HG03469 (cell line): ENCODE measurements around the gene AWAT1.
"Not testable (repeated sequence)": the region's sequence is repeated elsewhere in the genome, so short reads cannot be mapped to it uniquely, and the experiment has no call there.

ENCODE experiments used
- ATAC-seq: cut with Tn5 transposase; IDR thresholded peaks from one replicate; pipeline ENCODE4 v1.9.1; 2021; ENCODE audit warnings: mild to moderate bottlenecking, moderate library complexity, moderate number of reproducible peaks; ENCODE audit not compliant: unreplicated experiment

AWAT1 gene

DNA sequence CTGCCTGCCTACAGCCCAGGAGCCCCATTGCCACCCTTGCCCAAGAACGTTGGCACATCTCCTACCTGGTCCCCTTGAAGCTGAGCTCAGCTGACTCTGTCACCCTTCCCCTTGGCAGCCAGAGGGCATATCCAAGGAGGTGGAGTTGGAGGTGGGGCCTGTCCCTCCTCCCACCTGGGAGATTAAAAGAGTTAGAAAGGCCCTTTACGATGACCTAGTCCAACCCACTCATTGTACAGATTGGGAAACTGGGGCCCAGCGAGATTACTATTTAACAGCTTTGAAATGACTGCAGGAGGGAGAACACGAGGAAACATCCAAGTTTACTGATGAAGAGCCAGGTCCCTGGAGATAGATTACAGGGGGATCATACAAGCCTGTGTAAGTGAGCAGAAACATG, 25.6 kb downstream of the AWAT1 start, which contains the start of gene P2RY4:
Gene P2RY4, minus strand, starts transcription at position 101 of the 400 bp plus-strand sequence. CDS start 580 bp downstream, outside the sequence.
- no peak for ATAC-seq

DNA sequence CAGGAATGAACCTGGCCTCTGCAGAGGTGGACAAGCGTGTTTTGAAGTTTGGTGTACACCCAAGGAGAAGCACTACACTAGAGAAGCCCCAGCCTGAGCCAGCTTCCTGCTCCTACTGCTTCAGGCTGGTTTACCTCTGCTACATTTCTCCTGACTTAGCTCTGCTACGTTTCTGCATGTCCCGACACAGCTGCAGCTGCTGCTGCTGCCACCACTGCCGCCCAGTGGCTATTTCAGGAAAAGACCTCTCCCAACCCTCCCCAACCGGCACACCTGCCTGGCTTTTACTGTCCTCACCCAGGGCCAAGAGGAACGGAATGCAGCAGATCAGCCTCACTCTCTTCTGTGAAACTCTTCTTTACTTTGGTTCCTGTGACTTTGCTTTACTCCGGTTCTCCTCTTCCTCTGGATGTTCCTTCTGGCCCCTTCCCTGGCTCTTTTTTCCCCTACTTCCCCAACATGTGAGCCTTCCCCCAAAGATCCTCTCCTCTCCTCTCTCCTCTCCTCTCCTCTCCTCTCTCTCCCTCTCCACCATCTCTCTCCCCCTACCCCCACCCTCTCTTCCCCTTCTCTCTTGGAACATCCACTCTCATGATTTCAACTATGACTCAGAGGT, 28.6 kb downstream of the AWAT1 start:
- ATAC-seq: peak; percentile 56

DNA sequence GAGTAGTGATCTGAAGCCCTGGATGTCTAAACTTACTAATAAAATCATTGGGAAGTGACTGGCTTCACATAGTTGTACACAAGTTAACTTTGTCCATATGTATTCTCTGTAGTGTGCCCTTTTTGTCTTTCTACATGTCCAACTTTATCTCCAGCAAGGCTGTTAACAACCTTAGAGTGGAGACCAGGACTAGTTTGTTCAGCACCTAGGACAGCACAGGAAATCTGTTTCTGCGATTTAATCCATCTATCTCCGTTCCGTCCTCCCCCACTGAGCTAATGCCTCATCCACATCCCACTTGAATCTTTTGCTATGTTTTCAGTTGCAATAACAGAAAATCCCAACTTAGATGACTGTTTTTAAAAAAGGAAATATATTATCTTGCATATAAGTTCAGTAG, 30.3 kb downstream of the AWAT1 start:
- ATAC-seq: no peak

DNA sequence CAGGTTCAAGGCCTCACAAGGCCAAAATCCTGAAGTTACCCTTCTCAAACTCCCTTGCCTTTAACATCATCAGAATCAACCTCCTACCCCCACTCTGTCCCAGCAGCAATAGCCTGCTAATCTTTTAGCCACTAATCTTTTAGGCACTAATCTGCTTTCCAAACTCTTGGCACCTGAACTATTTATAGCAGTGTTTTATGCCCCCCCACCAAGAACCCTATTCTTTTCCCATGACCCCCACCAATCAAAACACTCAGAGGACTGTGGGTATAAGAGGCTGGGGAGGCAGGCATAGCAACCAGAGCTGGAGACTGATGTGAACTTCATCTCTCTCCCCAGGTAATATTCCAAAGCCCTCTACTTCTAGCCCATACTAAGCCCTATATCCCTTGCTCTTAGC, 33.6 kb downstream of the AWAT1 start, which contains the start of gene ARR3:
Gene ARR3, plus strand, starts transcription at position 301 of the 400 bp plus-strand sequence. CDS start 1,052 bp downstream, outside the sequence.
- ATAC-seq: no peak

DNA sequence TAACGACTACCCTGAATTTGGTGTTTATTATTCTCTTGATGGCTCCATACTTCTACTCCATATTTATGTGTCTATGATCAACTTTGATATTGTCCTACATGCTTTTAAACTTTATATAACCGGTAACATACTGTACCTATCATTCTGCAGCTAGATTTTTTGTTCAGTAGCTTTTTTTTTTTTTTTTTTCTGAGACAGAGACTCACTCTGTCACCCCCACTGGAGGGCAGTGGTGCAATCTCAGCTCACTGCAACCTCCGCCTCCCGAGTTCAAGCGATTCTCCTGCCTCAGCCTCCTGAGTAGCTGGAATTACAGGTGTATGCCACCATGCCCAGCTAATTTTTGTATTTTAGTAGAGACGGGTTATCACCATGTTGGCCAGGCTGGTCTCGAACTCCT, 39.6 kb downstream of the AWAT1 start:
- ATAC-seq: not testable (repeated sequence)

DNA sequence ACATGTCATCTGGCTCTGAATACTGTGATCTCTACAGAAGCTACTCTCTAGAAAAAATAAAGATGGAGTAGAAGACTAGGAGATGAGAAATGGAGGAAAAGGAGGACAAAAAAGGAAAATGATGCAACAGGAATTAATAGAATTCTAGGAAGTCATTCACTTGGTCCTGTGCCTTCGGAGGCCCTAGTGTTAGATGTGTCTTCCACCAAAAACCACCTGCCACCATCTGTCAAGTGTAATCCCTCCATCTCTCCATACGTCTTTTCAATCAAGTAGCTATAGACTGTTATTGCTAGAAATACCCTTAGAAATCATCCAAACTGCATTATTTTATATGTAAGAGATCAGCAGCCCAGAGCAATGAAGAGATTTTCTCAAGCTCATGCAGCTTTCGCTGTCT, 44.6 kb downstream of the AWAT1 start:
- no peak for ATAC-seq

DNA sequence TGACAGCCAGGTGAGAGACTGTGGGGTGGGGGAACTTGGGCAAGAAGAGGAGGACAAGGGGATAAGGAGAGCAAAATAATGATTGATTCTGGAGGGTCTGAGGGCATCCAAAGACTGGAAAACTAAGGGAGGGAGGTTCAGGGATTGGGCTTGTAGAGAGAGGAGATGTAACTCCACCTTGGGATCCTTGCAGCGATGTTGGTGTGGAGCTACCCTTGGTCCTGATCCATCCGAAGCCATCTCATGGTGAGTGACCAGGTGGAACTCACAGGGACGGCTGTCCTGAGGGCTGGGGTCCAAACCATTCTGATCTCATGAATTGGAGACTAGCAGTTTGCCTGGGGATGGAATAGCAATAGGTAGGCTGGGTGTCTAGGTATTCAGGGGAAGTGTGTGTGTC, 46.1 kb downstream of the AWAT1 start:
- no peak for ATAC-seq

DNA sequence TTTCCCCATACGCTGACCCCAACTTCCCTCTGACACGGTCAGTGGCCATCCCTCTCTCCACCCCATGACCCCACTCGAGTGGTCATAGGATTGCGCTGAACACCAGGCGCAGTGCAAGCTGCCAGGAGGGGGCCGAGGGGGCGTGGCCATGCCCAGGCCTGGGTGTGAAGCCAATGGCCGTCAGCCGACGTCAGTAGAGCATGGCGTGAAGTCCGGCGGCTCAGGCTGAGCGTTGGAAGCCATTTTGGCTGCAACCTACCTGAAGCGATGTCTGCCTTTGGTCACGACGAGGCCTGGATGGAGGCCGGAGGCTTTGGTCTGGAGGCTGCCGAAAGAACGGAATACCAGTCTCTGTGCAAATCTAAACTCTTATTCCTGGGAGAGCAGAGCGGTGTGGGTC, 47.5 kb downstream of the AWAT1 start, which contains the start of gene RAB41:
Gene RAB41, plus strand, starts transcription at position 222 of the 400 bp plus-strand sequence. Its CDS starts 46 bp downstream, at position 268.
- ATAC-seq: no peak

DNA sequence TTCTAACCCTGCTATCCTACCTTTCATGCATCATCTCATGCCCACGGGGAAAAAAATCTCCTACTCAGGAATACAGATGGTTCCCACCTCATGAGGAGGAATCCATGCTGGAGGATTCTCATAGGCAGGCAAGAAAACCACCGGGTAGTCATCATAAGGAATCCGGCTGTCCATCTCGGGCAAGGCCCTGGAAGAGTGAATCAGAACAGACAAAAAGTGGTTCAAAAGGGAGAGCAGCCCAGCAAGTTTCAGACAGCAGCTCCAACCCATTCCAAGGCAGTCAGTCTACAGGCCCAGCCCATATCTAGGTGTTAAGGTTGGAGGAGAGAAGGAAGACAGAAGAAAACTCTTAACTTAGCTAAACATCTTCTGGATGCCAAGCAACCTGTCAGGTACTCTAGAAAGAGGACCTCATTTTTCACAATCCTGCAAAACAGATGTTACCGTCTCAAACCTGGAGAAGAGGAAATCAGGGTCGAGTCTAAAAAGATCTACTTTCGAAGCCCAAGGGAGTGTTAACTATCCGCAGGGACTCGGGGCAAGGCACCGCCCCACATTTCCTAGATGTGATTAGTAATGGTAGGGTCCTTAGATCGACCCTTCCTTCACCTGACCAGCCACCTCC, 54.8 kb downstream of the AWAT1 start:
- ATAC-seq: peak; percentile 2
